ENCODE data around the gene XDH.

Gene XDH

GRCh38 chr2:31327505-31327904 lies 87.0 kb downstream of the XDH start:
- DNase-seq, result no peak

GRCh38 chr2:31324016-31324633 lies 90.4 kb downstream of the XDH start:
- no peak for DNase-seq

DNA sequence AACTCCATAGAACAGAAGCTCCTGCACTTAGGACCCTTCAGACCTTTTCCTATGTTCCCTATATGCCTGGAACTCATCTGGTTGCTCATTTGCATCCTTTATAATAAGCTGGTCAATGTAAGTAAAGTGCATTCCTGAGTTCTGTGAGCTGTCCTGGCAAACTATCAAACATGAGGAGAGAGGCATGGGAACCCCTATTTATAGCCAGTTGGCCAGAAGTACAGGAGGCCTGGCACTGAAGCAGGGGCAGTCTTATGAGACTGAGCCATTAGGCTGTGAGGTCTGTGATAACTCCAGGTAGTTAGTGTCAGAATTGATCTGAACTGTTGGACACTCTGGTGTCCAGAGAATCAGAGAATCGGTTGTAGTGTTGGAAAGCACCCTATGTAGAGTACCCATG lies 92.2 kb downstream of the XDH start:
- DNase-seq, result no peak

DNA sequence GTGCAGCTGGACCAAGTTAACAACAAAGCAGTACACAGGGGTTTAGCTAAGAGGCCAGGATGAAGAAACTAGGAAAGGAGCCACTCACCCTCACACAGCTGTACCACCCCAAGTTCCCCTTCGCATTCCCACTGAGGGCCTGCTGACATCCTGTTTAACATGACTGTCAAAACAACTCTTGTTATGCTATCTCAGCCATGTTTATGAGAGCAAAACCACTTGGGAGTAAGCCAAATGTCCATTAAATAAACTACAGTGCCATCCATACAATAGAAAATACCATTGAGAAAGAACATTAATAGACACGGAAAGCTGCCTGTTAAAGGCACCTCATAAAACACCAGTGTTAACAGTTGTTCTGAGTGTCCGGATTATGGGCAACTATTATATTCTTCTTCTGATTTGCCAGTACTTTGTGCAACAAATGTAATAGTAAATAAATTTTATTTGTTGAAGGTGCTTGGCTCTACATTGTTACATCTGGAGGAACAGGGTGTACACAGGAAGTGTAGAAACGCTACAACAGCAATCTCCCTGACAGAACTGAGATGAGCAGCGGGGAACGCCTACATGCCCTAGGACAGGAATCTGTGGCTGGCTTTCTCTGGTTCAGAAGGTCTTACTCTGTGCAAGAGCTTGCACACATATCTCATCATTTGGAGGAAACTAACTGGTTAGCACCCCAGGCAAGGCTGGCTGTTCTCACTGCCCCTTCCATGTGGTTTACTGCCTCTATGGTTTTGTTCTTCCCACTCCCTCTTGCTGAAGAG lies 95.0 kb downstream of the XDH start:
- no peak for DNase-seq

DNA sequence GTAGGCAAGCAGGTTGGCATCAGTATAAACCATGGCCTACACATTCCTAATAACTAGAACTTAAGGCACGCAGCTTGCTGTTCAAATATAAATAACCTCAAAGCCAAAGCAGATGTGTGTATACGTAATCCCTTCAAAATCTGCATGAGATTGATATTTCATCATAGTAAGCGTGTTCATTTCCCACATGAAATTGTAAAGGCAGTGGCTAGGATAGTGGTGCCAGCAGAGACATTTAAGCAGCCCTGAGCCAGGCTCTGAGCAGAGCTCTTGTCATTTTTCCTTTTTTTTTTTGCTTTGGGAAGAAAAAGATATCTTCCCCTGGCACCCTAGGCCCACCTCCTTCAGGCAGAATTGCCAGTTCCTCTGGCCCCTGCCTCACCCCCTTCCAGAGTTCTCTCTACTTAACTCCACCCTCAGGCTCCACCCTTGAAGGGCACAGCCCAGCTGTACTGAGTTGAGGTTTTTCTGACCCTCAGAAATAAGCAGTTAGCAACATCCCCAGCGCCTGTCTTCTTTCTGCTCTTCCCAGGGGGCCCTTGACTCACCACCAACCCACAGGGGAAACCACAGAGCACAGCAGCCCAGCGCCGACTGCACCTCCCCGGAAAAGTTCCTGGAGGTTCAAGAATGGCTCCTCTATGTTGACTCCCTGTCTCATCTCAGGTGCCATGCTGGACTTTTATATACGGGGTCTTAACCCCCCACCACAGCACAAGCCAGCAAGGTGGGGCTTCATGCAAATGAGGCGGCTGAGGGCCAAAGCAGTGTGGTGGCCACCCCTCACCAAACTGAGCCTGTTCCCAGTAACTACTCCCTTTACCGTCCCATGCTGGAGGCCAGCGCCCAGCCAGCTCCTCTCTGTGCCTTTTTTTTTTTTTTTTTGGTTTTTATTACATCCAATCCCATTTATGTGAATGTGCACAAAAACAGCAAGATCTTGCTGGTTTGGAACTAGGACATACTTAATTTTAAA lies 95.9 kb downstream of the XDH start:
- DNase-seq, result peak; percentile 5

- no peak for DNase-seq
These were observed 97.1 kb downstream of the XDH start for GRCh38 chr2:31317396-31317795.

GRCh38 chr2:31314761-31315160 lies 99.8 kb downstream of the XDH start:
- DNase-seq, result no peak

DNA sequence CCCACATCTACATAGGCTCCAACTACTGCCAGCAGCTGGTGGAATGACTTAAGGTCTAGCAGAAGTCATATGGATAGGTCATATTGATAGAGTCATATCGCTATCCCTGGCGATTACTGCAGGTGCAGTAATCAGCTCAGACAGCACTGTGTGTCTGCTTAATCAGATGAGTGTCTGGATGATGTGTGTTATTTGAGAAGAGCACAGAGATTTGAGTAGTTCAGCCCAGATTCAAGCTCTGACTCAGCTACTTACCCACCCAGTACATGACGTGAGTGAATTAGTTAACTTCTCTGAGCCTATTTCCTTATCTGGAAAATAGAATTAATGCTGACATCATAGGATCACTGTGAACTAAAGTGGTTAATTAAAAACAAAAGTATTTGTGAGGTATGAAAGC lies 101.6 kb downstream of the XDH start:
- DNase-seq, result no peak

- no peak for DNase-seq
These were observed 109.7 kb downstream of the XDH start for GRCh38 chr2:31304816-31305215.

- DNase-seq, result no peak
These were observed 111.5 kb downstream of the XDH start for GRCh38 chr2:31302940-31303563.

DNA sequence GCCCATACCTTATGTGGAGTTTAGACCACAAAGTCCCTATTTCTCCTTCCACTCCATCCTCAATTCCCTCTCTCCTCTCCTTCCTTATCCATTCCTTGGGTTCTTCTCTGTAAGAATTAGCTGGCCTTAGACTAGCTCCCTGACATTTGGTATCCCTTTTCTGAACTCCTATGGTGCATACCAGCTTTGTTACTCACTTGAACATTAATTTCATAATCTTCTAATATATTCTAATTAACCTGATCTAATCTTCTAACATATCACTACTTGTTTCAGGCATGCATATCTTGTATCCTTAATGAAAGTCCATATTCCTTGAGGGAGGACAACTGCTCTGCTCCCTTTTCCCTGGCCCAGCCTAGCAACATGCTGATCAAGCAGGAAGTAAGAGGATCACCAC lies 114.2 kb downstream of the XDH start:
- DNase-seq, result no peak

GRCh38 chr2:31299547-31299946 lies 115.0 kb downstream of the XDH start:
- no peak for DNase-seq

GRCh38 chr2:31297751-31298150 lies 116.8 kb downstream of the XDH start:
- DNase-seq, result no peak

DNA sequence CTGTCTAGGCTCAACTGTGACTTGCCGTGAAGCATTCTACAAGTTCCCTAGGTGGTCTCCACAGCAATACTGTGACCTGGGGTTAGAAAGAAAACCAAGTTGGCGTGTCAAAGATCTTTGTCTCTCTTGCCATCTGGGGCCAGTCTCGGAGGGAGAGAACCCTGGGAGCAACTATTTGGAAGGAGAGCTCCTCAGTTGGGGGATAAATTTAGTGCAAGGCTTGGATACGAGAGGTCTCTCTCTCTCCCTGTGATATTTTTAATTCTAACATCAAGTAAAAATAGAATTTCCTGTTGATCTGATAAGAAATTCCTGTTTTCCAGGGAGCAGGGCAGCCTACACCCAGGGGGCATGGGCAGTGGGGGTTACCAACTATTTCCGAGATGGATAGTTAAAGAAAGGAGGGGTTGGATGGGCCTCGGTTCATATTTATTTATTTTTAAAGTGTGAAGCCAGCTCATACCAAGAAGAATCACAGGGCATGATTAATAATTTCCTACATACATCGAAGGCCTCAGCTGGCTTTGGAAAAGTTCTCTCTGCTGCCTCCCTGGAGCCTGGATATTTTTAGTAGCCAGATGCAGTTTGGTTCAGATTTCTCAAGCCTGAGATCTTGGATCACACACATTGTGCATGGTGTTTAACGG lies 117.8 kb downstream of the XDH start:
- no peak for DNase-seq

GRCh38 chr2:31294196-31294595 lies 120.3 kb downstream of the XDH start:
- DNase-seq, result no peak

- DNase-seq, result no peak
These were observed 126.9 kb downstream of the XDH start for GRCh38 chr2:31287654-31288053.

DNA sequence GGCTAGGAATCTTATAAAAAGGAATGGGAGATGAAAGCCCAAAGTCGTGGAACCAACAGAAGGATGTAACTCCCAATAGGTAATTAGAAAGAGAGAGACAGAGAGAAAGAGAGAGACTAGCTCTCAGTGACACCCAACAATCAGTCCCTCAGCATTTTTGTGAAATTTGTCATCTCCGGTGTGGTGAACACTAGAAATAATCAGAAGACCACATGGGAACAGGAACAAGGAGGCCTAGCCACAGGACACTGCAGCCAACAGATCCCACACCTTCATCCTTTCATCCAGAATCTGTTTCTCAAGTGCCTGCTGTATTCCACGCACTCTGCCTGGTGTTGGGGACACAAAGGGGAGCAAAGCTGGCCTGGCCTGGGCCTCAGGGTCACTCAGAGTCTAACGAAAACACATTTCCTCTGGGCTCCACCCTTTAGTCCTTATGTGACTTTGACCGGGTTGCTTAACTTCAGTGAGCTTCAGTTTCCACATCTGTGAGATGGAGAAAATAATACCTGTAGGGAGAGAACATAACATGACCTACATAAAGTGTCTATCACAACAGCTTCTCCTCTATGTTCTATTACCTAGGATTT lies 127.5 kb downstream of the XDH start:
- no peak for DNase-seq

DNA sequence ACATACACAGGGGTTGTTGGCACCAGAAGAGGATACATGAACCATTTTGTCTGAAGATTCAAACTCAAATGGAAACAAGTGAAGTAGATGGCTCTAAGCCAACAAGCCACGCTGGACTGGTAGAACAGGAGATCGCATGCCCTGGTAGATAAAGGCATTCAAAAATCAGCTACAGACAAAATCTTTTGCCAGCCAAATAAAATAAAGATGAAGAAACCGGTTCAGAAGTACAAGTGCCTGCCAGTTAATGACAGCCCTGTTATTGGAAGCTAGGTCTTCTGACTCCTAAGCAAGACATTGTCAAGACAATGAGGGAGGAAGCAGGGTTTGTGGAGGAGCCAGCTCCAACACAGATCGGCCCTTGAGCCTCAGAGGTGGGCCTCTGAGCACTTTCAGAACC lies 128.3 kb downstream of the XDH start:
- DNase-seq, result no peak

Data from T-helper 9 cell (primary cell).